D721Med (cell line): ENCODE results near the gene PLK4.
"Not testable (repeated sequence)": the region's sequence is repeated elsewhere in the genome, so short reads cannot be mapped to it uniquely, and the experiment has no call there.

ENCODE experiments used
- DNase-seq: peaks from one replicate; pipeline ENCODE4 v3.0.0; 2011; ENCODE audit warnings: low spot score; ENCODE audit not compliant: insufficient read length
- FAIRE-seq: peaks from 2 replicates; lab custom pipeline; 2011; peaks lifted over from hg19 to GRCh38; lab: Jason Lieb, UNC
- TF ChIP-seq, protein P1 (sequence below): IDR thresholded peaks from 2 replicates; pipeline ENCODE4 v1.5.1; 2012; ENCODE audit warnings: mild to moderate bottlenecking, control low read depth; ENCODE audit not compliant: insufficient read depth; ENCODE audit errors: missing control alignments

The PLK4 gene

DNA sequence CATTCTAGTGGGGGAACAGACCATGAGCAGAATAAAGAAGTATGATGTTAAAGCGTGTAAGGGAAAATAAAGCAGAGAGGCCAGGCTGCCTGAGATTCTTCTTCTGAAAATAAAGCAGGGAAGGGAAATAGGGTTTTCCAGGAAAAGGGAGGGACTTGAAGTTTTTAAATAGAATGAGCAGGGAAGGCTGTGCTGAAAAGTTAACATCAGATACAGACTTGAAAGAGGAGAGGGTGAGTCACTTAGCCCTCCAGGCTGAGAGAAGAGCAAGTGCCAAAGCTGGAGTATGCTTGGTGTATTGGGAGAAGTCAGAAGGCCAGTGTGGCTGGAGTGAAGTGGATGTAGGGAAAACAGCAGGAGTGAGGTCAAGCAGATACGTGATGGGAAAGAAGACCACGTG is 10.0 kb upstream of the PLK4 start:
- TF ChIP-seq, protein P1, sequence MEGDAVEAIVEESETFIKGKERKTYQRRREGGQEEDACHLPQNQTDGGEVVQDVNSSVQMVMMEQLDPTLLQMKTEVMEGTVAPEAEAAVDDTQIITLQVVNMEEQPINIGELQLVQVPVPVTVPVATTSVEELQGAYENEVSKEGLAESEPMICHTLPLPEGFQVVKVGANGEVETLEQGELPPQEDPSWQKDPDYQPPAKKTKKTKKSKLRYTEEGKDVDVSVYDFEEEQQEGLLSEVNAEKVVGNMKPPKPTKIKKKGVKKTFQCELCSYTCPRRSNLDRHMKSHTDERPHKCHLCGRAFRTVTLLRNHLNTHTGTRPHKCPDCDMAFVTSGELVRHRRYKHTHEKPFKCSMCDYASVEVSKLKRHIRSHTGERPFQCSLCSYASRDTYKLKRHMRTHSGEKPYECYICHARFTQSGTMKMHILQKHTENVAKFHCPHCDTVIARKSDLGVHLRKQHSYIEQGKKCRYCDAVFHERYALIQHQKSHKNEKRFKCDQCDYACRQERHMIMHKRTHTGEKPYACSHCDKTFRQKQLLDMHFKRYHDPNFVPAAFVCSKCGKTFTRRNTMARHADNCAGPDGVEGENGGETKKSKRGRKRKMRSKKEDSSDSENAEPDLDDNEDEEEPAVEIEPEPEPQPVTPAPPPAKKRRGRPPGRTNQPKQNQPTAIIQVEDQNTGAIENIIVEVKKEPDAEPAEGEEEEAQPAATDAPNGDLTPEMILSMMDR, result no peak
- no peak for FAIRE-seq
- DNase-seq, result no peak

DNA sequence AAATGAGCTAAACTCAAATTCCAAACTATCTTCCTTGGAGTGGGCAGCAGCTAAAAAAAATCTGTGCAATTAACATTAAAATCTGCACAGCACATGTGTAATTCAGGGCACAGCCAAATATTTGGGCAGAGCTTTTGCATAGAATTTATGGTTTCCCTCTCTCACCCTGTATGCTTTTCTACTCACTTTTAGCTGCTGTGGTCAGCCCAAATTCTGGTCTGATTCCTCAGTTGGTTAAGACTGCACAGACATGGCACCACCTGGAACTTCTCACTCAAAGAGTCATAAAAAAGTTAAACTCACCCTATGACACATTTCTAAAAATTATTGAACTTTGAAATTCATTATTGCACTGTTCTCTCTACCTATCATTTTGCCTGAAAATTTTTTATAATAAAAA is 4.9 kb upstream of the PLK4 start:
- DNase-seq (no peak), FAIRE-seq (no peak)
- TF ChIP-seq, protein P1, result no peak

DNA sequence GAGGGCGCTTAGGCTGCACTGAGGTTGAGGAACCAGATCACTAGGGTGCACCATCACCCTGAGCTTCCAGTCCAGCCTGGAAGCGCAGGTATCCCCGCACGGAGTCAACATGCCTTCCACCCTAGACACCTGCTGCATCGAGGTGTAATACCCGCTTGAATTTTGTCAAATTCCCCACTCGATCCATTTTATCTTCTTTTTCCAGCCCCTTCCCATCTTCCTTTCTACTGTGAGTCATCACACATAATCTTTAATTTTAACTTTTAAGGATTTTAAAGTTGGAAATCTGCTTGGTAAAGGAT is 821 bp downstream of the PLK4 start:
- FAIRE-seq (no peak), DNase-seq (peak; percentile 40)
- TF ChIP-seq, protein P1, result peak; percentile 13

DNA sequence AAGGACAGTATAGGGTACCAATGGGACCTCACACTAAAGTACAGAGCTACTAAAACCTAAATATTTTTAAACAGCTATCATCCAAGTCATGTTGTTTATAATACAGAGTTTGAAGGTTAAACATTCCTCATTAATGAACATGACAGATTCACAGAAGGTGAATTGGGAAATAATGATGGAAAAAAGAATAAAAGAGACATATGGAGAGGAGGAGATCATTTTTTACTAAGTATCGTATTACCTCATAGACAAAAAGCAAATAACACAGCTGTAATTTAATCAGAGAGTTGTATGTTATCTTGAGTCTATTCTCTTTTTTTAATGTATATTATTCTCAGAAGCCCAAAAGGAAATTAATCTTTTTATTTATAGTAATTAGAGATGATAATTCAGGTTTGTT is 7.9 kb downstream of the PLK4 start:
- TF ChIP-seq, protein P1, result no peak
- FAIRE-seq (peak; percentile 35), DNase-seq (no peak)

DNA sequence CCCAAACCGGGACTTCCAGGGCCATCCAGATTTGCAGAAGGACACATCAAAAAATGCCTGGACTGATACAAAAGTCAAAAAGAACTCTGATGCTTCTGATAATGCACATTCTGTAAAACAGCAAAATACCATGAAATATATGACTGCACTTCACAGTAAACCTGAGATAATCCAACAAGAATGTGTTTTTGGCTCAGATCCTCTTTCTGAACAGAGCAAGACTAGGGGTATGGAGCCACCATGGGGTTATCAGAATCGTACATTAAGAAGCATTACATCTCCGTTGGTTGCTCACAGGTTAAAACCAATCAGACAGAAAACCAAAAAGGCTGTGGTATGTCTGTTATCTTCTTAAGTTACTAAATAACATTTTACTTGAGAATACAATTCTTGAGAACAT is 9.2 kb downstream of the PLK4 start:
- TF ChIP-seq, protein P1, result no peak
- FAIRE-seq, result no peak
- no peak for DNase-seq

DNA sequence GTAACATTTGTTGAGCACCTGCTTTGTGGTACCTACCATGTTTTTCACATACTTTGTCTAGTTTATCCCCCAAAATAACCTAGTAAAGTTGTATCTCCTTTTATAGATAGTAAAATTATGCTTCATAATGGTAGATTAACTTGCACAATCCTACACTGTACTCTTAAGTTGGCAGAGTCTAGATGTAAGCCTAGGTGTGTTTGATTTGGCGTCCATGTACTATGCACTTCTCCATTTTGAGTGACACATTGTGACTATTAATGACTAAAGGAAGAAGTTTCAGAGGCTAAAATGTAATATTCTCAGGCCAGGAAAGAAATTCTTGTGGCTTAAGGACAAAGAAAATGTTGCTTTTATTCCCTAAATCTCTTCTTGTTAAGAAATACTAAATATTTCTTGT is 15.4 kb downstream of the PLK4 start:
- DNase-seq (no peak), FAIRE-seq (no peak)
- TF ChIP-seq, protein P1, result no peak

DNA sequence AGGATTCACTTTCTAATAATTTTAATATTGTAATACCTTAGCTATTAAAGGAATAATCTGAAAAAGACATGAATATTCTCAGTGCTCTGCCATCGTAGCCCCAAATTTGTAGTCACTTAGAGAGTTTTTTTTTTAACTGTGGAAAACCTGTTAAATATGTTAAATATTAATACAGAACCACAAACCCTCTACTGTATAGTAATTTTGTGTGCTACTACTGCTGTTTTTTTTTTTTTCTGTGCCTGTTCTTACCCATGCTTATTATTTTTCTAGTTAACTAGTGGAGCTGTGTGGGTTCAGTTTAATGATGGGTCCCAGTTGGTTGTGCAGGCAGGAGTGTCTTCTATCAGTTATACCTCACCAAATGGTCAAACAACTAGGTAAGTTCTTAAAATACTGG is 15.8 kb downstream of the PLK4 start:
- TF ChIP-seq, protein P1, result no peak

DNA sequence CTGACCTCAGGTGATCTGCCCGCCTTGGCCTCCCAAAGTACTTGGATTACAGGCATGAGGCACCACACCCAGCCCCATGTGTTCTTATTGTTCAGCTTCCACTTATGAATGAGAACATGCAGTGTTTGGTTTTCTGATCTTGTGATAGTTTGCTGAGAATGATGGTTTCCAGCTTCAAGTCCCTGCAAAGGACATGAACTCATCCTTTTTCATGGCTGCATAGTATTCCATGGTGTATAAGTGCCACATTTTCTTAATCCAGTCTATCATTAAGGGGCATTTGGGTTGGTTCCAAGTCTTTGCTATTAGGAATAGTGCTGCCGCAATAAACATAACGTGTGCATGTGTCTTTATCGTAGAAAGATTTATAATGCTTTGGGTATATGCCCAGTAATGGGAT is 19.0 kb downstream of the PLK4 start:
- FAIRE-seq, DNase-seq: not testable (repeated sequence)

More for the DNA sequence above, 15.8 kb downstream of the PLK4 start:
- FAIRE-seq (no peak), DNase-seq (no peak)
